Activated naive CD4-positive, alpha-beta T cell (primary cell): ENCODE results near the gene ITPRID2.

Experiments
- DNase-seq, 4 experiments: peaks; one replicate each; lab custom pipeline; 2025; lab: John Stamatoyannopoulos, UW

The ITPRID2 gene

DNA sequence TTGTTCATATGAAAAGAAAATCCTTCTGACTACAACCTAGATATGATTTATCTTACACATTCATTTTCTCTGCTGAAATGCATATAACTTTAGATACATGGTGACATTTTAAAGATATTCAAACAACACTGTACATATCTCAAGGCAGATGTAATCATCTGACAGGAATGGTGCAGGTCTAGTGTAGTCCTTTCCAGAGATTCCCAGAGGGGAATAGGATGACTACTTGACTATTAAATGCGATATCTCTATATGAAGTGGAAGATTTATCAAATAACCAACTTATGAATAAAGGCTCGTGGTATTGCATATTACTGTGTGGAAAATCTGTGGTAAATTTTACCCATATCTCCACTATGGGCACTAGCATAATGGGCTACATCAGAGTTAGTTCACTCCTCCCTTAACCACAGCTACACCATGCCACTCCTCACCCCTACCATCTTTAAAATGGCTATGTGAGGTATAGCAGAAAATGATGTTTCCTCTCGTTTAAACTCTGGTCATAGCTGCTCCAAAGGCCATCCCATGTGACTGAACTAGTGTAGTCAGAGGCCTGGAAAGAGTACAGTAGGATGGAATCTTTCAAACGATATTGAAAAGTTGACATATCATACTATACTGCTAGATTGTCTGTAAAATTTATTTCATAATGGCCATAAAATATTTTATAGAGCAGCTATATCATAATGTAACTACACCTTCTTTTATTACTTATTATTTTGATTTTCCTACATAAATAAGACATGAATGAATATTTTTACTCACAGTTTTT, 9.1 kb upstream of the ITPRID2 start:
- DNase-seq, result no peak

DNA sequence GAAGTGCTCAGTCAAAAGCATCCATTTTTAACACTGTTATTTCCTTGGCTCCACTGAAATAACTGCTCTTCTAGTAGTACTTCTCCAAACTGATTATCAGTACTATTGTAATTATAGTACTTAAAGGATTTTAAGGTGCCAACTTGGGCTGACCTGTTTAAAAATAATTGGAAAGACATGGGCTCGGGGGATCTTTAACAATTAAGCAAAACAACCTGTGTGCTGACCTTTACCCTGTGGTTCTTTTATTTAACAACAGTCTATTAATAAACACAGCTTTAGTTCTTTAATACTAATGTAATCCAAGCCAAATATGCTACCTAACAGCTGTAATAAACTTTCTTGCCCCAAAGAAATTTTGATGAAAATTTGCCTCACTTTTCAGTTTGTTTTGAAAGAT, 6.9 kb upstream of the ITPRID2 start:
- DNase-seq, result no peak

DNA sequence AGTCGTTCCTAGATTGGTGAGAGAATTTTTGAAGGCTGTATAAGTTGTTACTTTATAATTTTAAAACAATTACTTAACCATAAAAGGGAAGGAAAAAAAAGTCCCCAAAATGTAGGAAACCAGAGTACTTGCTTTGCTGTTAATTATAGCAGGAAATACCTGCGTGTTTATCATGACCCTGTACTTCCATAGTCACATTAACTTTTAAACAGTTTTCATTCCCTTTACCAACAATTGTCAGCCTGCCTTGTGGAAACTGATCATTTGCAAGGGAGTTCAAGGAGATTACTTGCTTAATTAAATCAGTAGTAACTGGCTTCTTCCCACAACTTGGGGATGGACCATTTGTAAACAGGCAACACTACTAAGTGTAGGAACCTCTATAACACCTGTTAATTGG, 6.4 kb upstream of the ITPRID2 start:
- no peak for DNase-seq

DNA sequence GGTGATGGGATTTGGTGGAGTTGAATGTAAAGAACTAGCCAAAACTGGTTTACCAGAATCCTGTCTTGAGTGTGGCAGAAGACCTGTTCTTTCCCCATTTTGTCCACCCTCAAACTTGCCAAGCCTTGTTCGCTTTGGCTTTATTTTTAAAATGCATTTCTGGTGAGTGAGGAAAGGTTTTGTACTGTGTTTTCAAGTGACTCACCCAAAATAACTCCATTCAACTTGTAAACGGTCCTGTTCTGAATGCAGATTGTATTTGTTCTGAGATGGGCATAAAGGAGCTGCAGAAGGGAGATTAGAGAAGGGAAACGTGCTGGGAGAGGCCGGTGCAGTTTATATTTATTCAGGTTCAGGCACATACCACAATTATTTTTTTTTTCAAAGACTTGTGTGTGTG, 5.3 kb upstream of the ITPRID2 start:
- DNase-seq, result no peak

DNA sequence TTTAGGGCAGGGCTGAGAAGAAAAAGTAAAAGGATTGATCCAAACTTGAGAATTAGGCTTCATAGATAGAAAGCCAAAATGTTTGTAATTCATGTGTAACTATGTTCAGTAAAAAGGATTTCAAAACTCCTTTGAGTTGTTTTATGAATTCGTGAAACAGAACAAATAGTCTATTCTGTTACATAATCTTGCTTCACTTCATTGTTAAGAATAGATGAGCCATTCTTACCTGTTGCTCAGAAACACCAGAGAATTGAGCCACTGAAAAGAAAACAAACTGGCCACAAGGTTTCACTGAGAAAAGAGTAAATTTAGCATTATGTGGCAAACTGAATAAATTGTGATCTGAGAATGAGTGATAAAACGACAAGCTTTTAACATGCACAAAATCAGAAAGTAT, 4.5 kb upstream of the ITPRID2 start:
- DNase-seq, result no peak

DNA sequence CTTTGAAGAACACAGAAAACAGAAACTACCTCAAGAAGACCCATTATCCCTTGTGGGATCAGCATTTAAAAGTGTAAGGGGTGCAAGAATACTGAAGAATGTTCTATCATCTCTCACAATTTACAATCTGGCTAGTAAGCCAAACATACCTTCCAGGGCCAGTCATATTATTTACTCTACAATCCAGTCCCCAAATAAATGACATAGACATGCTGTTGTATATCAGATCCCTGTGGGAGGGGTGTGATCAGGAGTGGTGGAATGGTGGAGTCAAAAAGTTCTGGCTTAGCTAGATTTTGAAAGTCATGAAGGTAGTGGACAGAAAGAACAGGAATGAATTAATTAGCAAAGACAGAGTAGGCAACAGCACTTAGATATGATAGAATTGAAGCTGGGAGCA, 1.8 kb upstream of the ITPRID2 start:
- DNase-seq, result no peak

DNA sequence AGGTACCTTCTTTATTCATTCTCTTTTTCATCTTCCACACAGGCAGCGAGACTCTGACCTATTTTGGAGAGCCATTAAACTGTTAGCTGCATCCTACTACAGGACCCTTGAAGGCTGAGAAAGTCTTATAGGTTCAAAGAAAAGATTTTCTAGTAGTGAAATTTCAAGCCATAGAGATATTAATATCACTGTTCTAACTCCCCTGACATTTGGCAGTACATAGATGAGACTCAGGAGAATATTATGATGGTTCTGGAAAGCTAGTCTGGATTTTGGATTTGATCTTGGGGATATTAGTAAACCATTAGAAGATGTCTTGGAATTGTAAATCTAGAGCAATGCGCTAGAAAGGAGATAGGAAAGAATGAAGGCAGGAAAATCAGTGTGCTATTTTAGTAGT, 1.3 kb upstream of the ITPRID2 start:
- no peak for DNase-seq

DNA sequence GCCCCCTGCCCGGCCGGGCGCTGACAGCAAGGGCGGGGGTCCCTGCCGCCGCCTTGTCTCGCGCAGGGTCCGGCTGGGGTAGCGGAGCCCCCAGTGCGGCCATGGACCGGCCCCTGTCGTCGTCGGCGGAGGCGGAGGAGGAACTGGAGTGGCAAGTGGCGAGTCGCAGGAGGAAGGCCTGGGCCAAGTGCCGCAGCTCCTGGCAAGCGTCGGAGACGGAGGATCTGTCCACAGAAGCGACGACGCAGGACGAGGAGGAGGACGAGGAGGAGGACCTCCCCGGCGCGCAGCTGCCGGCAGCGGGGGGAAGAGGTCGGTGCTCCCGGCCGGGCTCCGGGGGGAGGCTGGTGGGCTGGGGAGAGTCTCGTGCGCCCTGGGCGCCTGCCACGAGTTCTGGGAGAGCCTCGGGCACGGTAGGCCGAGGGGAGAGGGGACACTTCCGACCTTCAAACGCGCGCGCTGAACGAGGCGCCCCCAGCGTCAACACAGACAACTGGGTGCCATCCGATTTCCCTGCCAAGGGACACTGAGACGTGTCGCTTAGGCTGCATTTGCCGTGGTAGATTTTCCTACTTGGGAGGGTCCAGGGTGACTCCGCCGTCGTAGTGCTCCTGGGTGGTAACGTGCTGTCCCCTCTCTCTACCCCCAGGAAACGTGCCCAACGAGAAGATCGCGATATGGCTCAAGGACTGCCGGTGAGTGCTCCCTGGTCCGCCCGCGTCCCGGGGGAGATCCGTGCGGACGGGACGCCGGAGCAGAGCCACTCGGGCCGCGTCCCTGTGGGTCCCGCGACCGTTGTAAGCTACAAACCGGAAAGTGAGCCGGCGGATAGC, 652 bp downstream of the ITPRID2 start:
- peak; percentile 6 to 52 (median 24) for DNase-seq

DNA sequence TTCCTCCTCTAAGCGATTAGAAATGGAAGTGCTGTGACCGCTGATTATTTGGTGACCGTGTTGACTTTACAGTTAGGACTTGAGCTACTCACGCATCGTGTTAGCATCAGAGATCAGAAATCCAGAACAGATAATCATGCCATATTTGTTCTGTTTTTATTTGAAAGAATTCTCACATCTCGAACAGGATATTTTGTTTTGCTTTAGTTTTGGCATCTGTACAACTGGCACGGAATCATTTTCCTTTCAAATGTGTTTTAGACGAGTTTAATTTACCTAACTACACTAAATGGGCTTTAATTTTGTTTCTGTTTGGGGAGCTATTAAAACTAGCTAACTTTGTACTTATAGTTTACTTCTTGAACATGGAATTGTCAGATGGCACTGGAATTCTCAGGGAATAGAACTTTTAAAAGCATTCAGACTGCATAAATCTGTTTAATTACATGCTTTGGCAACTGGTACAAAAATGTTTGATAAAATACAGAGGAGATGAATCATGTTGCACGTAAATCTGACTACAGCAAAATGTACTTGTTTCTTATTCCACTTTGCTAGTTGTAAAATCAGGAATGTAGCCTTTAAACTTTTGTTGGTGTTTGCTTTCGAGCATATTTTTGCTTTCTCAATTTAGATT, 1.4 kb downstream of the ITPRID2 start:
- DNase-seq, result no peak

DNA sequence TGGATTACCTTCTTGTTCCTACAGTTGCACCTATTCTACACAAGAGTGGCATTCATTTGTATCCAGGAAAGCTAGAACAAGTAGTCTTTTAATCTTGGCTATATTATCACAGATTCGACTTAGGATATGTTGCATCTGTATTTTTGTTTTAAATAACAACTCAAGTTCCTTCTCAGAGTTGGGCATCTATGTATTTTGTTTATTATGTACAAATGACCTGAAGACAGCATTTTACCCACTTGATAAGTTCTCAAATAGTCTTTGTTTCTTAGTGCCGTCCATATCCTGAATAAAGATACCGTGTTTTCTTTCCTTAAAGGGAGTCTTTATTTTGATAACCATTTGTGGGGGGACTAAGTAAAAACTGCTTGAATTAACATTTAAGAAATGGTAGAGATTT, 2.9 kb downstream of the ITPRID2 start:
- DNase-seq, result no peak

DNA sequence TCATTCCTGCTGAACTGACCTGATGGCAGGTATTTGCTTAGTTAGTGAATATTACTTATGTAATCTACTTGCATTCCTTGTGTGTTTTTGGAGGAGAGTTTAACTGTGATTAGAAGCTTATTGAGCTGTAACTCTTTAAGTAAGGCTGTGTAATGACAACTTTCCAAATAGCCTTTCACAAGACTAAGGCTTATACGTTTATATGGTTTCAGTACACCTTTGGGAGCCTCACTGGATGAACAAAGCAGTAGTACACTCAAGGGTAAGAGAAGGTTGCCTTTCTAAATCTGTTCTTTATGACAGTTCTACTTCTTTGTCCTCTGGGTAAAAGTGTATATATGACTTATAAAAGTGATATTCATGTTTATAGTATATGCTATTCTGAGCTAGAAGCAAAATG, 4.3 kb downstream of the ITPRID2 start:
- DNase-seq, result no peak

DNA sequence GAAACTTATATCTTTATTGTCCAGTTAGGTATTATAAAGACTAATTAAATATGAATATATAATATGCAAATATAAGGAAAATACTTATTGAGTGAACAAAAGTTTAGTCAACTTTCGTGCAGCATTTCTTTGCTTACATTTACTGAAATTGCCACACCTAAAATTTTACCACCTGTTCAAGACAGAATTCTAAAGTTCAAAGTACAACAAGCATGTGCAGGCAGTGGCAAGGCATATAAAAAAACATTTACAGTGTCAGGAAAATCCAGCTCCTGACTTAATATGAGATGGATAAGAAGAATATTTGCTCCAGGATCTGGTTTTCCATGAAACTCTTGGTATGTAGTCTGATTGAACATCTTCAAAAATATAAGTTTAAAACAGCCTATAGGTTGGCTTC, 4.8 kb downstream of the ITPRID2 start:
- DNase-seq, result no peak

DNA sequence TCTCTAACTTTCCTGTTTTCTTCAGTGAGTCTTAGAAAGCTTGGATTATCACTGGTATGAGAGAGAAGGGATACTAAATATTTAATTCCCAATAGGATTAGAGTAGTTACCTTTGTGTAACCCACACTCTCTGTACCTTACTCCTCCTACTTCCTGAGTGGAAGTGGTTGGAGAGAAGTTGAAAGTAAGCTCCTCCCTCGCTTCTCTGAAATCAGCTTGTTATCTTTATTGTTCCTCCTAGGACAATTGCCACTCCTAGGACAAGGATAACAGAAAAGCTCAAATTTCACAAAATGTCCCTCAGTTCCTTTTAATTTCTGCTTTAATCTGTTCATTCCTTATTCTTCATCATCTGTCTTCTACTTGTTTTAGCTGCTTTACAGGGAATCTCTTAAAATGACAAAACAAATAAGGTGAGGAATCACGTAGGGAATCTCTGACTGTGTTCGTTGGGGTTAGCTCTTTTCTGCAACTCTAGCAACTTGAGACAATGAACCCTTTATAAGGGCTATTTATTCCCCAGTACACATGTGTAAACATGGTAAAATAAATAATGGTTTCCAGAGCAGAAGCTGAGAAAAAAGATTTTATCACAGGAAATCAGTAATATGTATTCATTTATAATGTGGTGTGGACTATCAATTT, 8.6 kb downstream of the ITPRID2 start:
- no peak for DNase-seq

DNA sequence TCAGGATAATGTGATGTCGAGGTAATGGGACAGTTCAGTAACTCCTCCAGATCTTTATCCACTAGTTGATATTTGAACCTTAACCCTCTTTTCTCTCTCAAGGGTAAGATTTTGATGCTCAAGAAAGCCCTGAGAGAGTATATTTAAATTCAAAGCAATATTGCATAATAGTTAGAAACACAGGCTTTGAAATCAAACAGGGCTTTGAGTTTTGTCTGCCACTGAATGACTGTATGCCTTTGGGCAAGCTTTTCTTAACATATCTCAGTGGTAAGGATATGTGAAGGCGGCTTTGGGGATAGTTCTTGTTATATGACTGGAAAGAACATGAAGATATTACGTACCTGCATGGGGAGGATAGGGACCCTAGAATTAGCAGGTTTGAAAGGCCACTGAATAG, 11.1 kb downstream of the ITPRID2 start:
- DNase-seq, result no peak

DNA sequence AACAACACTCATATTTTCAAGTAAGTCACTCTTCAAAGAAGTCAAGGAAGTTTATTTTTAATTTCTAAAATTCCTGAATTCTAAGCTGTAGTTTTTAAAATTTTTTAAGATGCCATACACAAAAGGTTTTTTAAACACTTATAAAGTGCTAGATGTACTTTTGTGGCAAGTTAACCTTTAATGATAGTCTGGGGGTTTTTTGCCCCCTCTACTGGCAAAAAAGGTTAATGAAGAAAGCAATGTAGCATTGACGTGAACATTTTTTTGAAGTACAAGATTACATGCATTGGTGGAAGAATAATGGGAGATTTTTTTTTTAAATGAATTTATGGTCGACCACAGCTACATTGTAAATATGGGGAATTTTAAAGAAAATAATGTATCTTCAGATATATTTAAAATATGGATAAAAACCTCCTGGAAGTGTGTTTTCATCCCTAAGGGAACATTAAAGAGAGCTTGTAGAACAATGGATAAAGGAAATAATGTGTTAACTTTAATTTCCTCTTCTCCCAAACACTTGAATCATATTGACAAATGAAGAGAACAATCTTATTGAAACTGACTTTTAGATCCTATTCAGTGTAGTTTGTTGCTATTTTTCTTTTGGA, 12.6 kb downstream of the ITPRID2 start:
- DNase-seq, result no peak

DNA sequence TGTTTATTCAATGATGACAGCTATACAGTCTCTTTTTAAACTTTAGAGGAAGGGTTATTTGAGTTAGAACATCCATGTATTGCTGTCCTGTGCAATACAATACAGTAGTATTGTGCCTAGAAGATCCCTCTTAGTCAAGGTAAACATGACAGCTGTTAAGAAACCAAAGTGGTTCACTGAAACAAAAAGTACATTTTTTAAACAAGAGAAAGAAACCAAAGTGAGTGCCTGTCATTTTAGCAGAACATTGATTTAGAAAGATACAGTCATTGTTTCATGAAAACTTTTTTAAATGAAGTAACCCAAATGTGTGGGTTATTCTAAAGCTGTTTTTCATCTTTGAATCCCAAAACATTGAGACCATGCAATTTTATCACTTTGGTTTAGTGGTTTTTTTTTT, 15.5 kb downstream of the ITPRID2 start:
- no peak for DNase-seq

DNA sequence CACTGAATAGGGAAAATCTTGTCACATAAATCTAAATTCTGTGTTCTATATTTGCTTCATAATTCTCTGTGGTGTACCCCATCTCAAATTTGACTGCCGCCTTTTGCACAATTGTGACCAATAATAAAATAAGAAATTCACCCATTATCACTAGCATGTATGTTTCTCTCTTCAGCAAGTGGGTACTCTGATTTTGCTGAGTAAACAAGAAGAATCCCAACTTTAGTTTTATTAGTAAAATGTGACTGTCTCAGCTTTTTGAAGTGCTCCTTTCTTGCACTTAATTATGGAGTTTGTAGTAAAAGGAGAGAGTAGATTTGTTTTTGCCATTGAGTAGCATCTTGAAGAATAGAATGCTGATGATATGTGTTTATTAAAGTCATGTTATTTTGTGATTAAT, 16.1 kb downstream of the ITPRID2 start:
- no peak for DNase-seq

DNA sequence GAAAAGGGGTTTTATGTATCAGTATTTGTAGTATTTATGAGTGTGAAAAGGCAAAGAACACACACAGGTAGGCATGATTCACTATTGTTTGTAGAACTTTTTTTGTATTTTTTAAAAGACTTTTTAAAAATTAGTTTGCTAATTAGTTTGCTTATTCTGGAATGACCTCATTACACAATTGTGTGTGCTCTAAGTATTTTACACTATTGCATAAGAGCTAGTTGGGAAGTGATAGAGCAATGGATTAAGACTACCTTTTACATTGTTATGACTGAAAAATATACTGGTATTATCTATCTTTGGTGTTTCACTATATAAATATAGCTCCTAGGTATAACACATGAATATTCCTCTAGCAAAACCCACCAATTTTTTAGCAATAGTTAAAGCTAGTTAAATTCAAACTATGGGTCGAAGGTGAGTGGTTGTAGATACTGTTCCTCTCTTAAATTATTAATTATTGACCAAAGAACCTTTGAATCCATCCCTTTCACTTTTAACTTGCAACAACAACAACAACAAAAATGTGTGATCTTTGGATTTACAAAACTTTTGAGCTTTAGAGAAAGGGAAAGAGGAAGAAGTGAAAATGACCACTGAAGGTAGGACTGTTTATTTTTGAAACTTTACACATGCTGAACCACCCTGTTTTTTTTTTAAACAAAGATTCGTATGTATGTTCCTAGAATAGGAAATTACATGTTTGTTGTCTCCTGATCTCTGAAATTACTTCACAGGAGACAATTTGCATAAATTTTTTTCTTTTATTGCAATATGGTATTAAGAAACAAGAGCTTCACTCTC, 18.7 kb downstream of the ITPRID2 start:
- no peak for DNase-seq

DNA sequence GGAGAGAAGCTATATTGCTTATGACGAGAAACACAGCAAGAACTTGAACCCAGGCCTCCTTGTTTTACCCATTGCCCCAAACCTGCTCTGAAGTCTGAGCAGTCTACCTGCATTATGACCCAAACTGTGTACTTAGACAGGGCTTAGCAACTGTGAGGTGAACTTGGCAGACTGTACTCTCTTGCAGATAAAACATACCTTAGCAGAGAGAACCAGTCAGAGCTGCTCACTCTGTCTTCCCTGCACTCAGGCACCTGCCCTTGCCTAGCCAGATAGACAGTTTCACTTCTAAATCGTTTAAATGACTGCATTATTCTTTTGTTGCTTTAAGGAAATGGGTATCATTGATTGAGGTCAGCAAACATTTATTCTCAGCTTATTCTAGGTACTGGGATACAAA, 20.3 kb downstream of the ITPRID2 start:
- DNase-seq, result no peak

DNA sequence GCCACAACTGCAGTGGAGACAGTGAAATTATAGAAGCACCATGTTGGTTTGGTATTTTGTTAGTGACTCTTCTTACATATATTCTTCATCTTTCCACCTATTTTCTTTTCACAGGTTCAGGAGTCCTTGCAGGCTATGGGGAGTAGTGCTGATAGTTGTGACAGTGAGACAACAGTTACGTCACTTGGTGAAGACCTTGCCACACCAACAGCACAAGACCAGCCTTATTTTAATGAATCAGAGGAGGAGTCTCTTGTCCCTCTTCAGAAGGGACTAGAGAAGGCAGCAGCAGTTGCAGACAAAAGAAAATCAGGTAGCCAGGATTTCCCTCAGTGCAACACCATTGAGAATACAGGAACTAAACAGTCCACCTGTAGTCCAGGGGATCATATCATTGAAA, 23.6 kb downstream of the ITPRID2 start:
- DNase-seq, result no peak
